Kidney glomerular epithelial cell (primary cell): Measurements from ENCODE around the gene KLRC1.
"Not testable (repeated sequence)": the region's sequence is repeated elsewhere in the genome, so short reads cannot be mapped to it uniquely, and the experiment has no call there.

Source experiments
- DNase-seq: peaks from one replicate; lab custom pipeline; 2025; lab: John Stamatoyannopoulos, UW

The KLRC1 gene

GRCh38 chr12:10420334-10420733, 32.8 kb downstream of the KLRC1 start, which contains the start of gene KLRC3:
TSS of gene KLRC3 (minus strand) at chr12:10420595. CDS start at chr12:10420550, 45 bp downstream.
- not testable (repeated sequence) for DNase-seq

DNA sequence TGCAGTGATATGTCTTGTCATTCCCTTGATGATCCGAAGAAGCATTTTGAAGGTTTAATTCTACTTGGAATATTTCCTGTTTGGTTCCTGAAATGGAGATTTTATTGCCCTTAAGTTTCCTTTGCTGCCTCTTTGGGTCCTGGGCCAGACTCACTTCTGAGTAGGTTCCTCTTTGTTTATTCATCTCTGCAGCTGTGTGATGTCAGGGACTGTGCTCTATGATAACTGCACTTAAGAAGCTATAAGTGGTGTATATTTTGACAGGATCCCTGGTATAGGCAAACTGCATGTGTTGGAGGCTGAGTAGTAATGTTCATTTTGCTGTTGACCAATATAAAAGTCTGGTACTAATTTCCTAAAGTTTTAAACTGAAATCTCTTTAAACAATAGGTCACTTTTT, 43.8 kb downstream of the KLRC1 start, which contains the start of gene KLRC4:
Gene KLRC4 (minus strand): TSS at position 366 of the 400 bp plus-strand sequence. CDS start 182 bp downstream, at position 184.
- no peak for DNase-seq

- DNase-seq, result no peak
Measured at GRCh38 chr12:10408842-10409241, 44.3 kb downstream of the KLRC1 start.

DNA sequence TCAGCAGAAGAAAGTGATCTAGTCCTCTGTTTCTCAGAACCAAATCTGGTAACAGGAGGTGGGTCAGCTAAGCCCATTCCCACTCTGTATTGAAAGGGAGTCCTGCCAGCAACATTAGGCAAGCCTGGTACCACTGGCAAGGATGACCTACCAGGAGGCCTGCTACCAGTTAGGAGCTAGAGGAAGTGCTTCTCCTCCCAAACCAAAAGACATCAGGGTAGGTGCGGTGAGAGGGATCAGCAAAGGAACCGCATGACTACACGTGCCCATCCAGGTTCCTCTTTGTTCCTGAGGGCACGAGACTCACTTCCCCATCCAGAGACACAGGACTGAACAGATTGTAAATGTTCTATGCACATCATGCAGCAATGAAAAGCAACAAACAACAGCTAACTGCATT, 46.5 kb downstream of the KLRC1 start:
- DNase-seq, result no peak

DNA sequence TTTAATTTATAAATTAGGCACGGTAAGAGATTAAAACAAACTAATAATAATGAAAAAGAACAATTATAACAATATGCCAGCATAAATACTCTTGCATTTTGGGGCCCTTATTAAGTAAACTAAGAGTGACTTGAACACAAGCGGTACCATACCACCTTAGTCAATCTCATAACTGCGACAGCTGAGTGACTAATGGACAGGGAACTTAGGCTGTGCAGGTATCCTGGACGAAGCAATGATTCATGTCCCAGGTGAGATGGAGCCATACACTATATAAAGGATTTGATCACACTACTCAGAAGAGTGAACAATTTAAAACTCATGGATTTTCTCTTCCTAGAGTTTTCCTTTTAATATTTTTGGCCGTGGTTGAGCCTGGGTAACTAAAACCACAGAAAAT, 47.9 kb downstream of the KLRC1 start:
- no peak for DNase-seq

GRCh38 chr12:10404798-10405197, 48.4 kb downstream of the KLRC1 start:
- no peak for DNase-seq

DNA sequence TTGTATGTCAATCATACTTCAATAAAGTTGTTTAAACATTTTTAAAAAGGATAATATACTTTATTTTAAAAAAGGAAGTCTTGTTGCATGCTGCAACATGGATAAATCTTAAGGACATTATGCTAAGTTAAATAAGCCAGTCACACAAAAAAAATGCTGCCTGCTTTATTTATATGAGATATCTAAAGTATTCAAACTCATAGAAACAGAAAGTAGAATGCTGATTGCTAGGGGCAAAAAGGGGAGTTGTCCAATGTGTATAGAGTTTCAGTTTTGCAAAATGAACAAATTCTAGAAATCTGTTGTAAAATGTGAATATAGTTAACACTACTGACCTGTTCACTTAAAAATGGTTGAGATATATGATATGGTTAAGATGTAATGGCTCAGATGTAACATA, 52.3 kb downstream of the KLRC1 start:
- DNase-seq, result no peak

DNA sequence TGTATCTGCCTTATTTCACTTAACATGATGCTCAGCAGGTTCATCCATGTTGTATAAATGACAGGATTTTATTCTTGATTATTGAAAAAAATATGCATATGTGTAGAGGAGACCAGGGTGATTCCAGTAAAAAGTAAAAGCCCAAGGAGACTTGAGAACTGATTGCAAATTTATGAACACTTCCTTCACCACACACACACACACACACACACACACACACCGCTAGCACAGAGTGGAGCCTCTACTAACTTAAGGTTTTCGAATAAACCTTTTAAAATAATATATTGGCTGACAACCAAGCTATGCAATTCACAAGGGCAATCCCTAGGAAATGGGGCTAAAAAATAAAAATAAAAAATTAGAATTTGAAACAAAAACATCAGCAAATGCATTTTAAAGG, 55.0 kb downstream of the KLRC1 start:
- DNase-seq, result no peak

GRCh38 chr12:10397296-10397695, 55.9 kb downstream of the KLRC1 start:
- no peak for DNase-seq

- DNase-seq, result not testable (repeated sequence)
Measured at GRCh38 chr12:10396176-10396575, 57.0 kb downstream of the KLRC1 start.
